ENCODE data around the gene ANKS1A. TPM values are rescaled to one million over a fixed set of nuclear protein-coding genes. Genes with fewer than 3 reads are reported as not detected.

ANKS1A gene
- total RNA-seq, 1 experiment from 2014 or later: 26.5 TPM

GRCh38 chr6:34970957-34971356 is 81.9 kb downstream of the ANKS1A start:
- no peaks in the 10 kb centered on the region for H3K9me3 Mint-ChIP-seq
- Histone ChIP-seq H4K91ac (ENCODE audit: insufficient read length, low read depth, low read length) (no peak overlapping the region), H3K79me1 (ENCODE audit: insufficient read depth, low read depth, low read length, poor library complexity, severe bottlenecking) (no peaks in the 10 kb centered on the region), H4K8ac (replicated peaks; ENCODE audit: insufficient read length, low read depth, low read length) (no peak overlapping the region), H3K27me3 (ENCODE audit: insufficient read depth, low read length) (no peaks in the 10 kb centered on the region), H4K20me1 (ENCODE audit: control insufficient read depth, insufficient read depth, insufficient read length) (no peaks in the 10 kb centered on the region), H2AFZ (ENCODE audit: low read length) (no peak overlapping the region), H3K9ac (ENCODE audit: extremely low read depth, insufficient read length, low read length) (no peak overlapping the region), H3T11ph (ENCODE audit: low read length) (no peak overlapping the region), H3K14ac (ENCODE audit: insufficient read depth, low read length) (no peak overlapping the region), H4K5ac (ENCODE audit: insufficient read length, low read depth, low read length) (no peak overlapping the region), H3K4ac (ENCODE audit: low read depth, low read length) (no peak overlapping the region), H3K4me2 (ENCODE audit: insufficient read depth, insufficient read length, low read length) (no peak overlapping the region), H3K56ac (ENCODE audit: insufficient read length, low read depth, low read length) (no peak overlapping the region), H3K18ac (ENCODE audit: insufficient read length, low read depth, low read length) (no peak overlapping the region), H2BK15ac (ENCODE audit: low read depth, low read length) (no peak overlapping the region), H3K9me3 (ENCODE audit: control insufficient read depth, low read depth, low read length) (no peaks in the 10 kb centered on the region), H3K27ac (ENCODE audit: insufficient read length, low read depth, low read length) (no peak overlapping the region), H2AK5ac (ENCODE audit: insufficient read length, low read length) (no peak overlapping the region), H2BK5ac (ENCODE audit: insufficient read length, low read length) (no peak overlapping the region), H2BK12ac (ENCODE audit: insufficient read length, low read depth, low read length) (no peak overlapping the region), H3K23ac (ENCODE audit: insufficient read length, low read depth, low read length) (no peak overlapping the region), H2BK20ac (ENCODE audit: low read depth, low read length, poor library complexity, severe bottlenecking) (no peak overlapping the region), H2BK120ac (ENCODE audit: low read depth, low read length, poor library complexity, severe bottlenecking) (no peak overlapping the region), H3K79me2 (ENCODE audit: insufficient read depth, low read length) (no peaks in the 10 kb centered on the region), H3K23me2 (ENCODE audit: insufficient read length, low read depth, low read length, poor library complexity, severe bottlenecking) (no peaks in the 10 kb centered on the region), H3K4me1 (ENCODE audit: insufficient read depth, low read length) (no peaks in the 10 kb centered on the region)
- no peak for DNase-seq
- WGBS (ENCODE audit: extremely low coverage, insufficient read length, low lambda C conversion rate): no CpG with 5 or more reads among the region's 2 CpGs
- no peaks in the 10 kb centered on the region for H3K4me1 Mint-ChIP-seq
- H3K27ac Mint-ChIP-seq: no peak overlapping the region
- peaks cover 4 to 17% (median 7%) of the 10 kb centered on the region in 3 experiments; a peak in 6 of 7 replicates for H3K36me3 Mint-ChIP-seq (ENCODE audit: insufficient read depth in 1 of 3, low read depth in 3 of 3)
- no peak for TF ChIP-seq CTCF (conservative IDR thresholded peaks at IDR 0.05)
- H3K4me3 Mint-ChIP-seq: no peak overlapping the region
- H3K27me3 Mint-ChIP-seq (ENCODE audit: low read depth): no peaks in the 10 kb centered on the region

Measured in H9 (cell line).